H9 (cell line): ENCODE data around the gene GPD1. TPM values are rescaled to one million over a fixed set of nuclear protein-coding genes. Genes with fewer than 3 reads are reported as not detected.

Source experiments
- DNase-seq: peaks from one replicate; pipeline ENCODE4 v3.0.0-alpha.2; 2017
- H2AFZ ChIP-seq: one replicate; pipeline ENCODE4 v1.6.1; 2013; ENCODE audit warnings: mild to moderate bottlenecking, low read length, control low read depth, moderate library complexity
- H2AK5ac ChIP-seq: 2 replicates; pipeline ENCODE4 v1.6.1; 2013; ENCODE audit warnings: low read length, control low read depth, mixed read lengths; ENCODE audit not compliant: insufficient read length
- H2BK120ac ChIP-seq: one replicate; pipeline ENCODE4 v1.6.1; 2013; ENCODE audit warnings: low read depth, mild to moderate bottlenecking, low read length, control low read depth, inconsistent platforms; ENCODE audit not compliant: poor library complexity, severe bottlenecking
- H2BK12ac ChIP-seq: 2 replicates; pipeline ENCODE4 v1.6.1; 2013; ENCODE audit warnings: low read length, control low read depth, mixed read lengths, low read depth; ENCODE audit not compliant: insufficient read length
- H2BK15ac ChIP-seq: 2 replicates; pipeline ENCODE4 v1.6.1; 2013; ENCODE audit warnings: low read depth, low read length, control low read depth
- H2BK20ac ChIP-seq: one replicate; pipeline ENCODE4 v1.6.1; 2013; ENCODE audit warnings: low read depth, mild to moderate bottlenecking, low read length, control low read depth, inconsistent platforms; ENCODE audit not compliant: poor library complexity, severe bottlenecking
- H2BK5ac ChIP-seq: 2 replicates; pipeline ENCODE4 v1.6.1; 2013; ENCODE audit warnings: low read length, control low read depth, mixed read lengths; ENCODE audit not compliant: insufficient read length
- H3K14ac ChIP-seq: 2 replicates; pipeline ENCODE4 v1.6.1; 2013; ENCODE audit warnings: low read length, control low read depth; ENCODE audit not compliant: insufficient read depth
- H3K18ac ChIP-seq: 2 replicates; pipeline ENCODE4 v1.6.1; 2013; ENCODE audit warnings: low read depth, mild to moderate bottlenecking, mixed read lengths, low read length, control low read depth; ENCODE audit not compliant: insufficient read length
- H3K23ac ChIP-seq: 2 replicates; pipeline ENCODE4 v1.6.1; 2013; ENCODE audit warnings: low read length, control low read depth, mixed read lengths, low read depth; ENCODE audit not compliant: insufficient read length
- H3K23me2 ChIP-seq: 2 replicates; pipeline ENCODE4 v1.6.1; 2013; ENCODE audit warnings: low read depth, mild to moderate bottlenecking, mixed read lengths, low read length, control low read depth; ENCODE audit not compliant: insufficient read length, poor library complexity, severe bottlenecking
- H3K27ac ChIP-seq: 2 replicates; pipeline ENCODE4 v1.5.1; 2013; ENCODE audit warnings: low read length, control low read depth, mixed read lengths, low read depth; ENCODE audit not compliant: insufficient read length
- H3K27me3 ChIP-seq: 2 replicates; pipeline ENCODE4 v1.6.1; 2013; ENCODE audit warnings: low read length, control low read depth, inconsistent platforms; ENCODE audit not compliant: insufficient read depth
- H3K4ac ChIP-seq: 2 replicates; pipeline ENCODE4 v1.6.1; 2013; ENCODE audit warnings: low read depth, mild to moderate bottlenecking, control low read depth, inconsistent platforms, low read length, moderate library complexity
- H3K4me1 ChIP-seq: 2 replicates; pipeline ENCODE4 v1.6.1; 2013; ENCODE audit warnings: low read length, control low read depth, inconsistent platforms; ENCODE audit not compliant: insufficient read depth
- H3K4me2 ChIP-seq: 2 replicates; pipeline ENCODE4 v1.6.1; 2013; ENCODE audit warnings: low read length, control low read depth, mixed read lengths; ENCODE audit not compliant: insufficient read length, insufficient read depth
- H3K56ac ChIP-seq: 2 replicates; pipeline ENCODE4 v1.6.1; 2013; ENCODE audit warnings: low read depth, mild to moderate bottlenecking, mixed read lengths, low read length, control low read depth; ENCODE audit not compliant: insufficient read length
- H3K79me1 ChIP-seq: 2 replicates; pipeline ENCODE4 v1.6.1; 2013; ENCODE audit warnings: low read depth, mild to moderate bottlenecking, moderate library complexity, low read length, control low read depth, inconsistent platforms; ENCODE audit not compliant: insufficient read depth, poor library complexity, severe bottlenecking
- H3K79me2 ChIP-seq: 2 replicates; pipeline ENCODE4 v1.6.1; 2013; ENCODE audit warnings: low read length, control low read depth, inconsistent platforms; ENCODE audit not compliant: insufficient read depth
- H3K9ac ChIP-seq: 2 replicates; pipeline ENCODE4 v1.6.1; 2013; ENCODE audit warnings: low read length, control low read depth, mixed read lengths; ENCODE audit not compliant: insufficient read length; ENCODE audit errors: extremely low read depth
- H3K9me3 ChIP-seq: one replicate; pipeline ENCODE4 v1.6.1; 2013; ENCODE audit warnings: low read depth, low read length, inconsistent platforms; ENCODE audit not compliant: control insufficient read depth
- H3T11ph ChIP-seq: one replicate; pipeline ENCODE4 v1.6.1; 2013; ENCODE audit warnings: mild to moderate bottlenecking, low read length, control low read depth, inconsistent platforms
- H4K20me1 ChIP-seq: one replicate; pipeline ENCODE4 v1.6.1; 2013; ENCODE audit not compliant: control insufficient read depth, insufficient read length, insufficient read depth
- H4K5ac ChIP-seq: 2 replicates; pipeline ENCODE4 v1.6.1; 2013; ENCODE audit warnings: low read depth, mild to moderate bottlenecking, mixed read lengths, low read length, control low read depth; ENCODE audit not compliant: insufficient read length
- H4K8ac ChIP-seq: replicated peaks from 2 replicates; pipeline ENCODE4 v1.6.1; 2013; ENCODE audit warnings: low read length, control low read depth, mixed read lengths, low read depth; ENCODE audit not compliant: insufficient read length
- H4K91ac ChIP-seq: 2 replicates; pipeline ENCODE4 v1.6.1; 2013; ENCODE audit warnings: low read depth, mild to moderate bottlenecking, moderate library complexity, mixed read lengths, low read length, control low read depth; ENCODE audit not compliant: insufficient read length
- H3K27ac Mint-ChIP-seq, 3 experiments: 2 replicates in 2 of 3; 3 replicates in 1 of 3; pipeline ENCODE4 v1.8.0; 2020 to 2021; ENCODE audit warnings: mixed read lengths in 3 of 3, mild to moderate bottlenecking in 1 of 3, moderate library complexity in 1 of 3
- H3K27me3 Mint-ChIP-seq: 2 replicates; pipeline ENCODE4 v1.8.0; 2021; ENCODE audit warnings: low read depth, mild to moderate bottlenecking, moderate library complexity, mixed read lengths
- H3K36me3 Mint-ChIP-seq, 3 experiments: 2 replicates in 2 of 3; 3 replicates in 1 of 3; pipeline ENCODE4 v1.8.0; 2020 to 2021; ENCODE audit warnings: low read depth in 3 of 3, mixed read lengths in 3 of 3; ENCODE audit not compliant: insufficient read depth in 1 of 3
- H3K4me1 Mint-ChIP-seq, 2 experiments: 2 replicates each; pipeline ENCODE4 v1.8.0; 2020; ENCODE audit warnings: mixed read lengths in 2 of 2
- H3K4me3 Mint-ChIP-seq, 2 experiments: 2 replicates in 1 of 2; 3 replicates in 1 of 2; pipeline ENCODE4 v1.8.0; 2020 to 2021; ENCODE audit warnings: mild to moderate bottlenecking in 2 of 2, mixed read lengths in 2 of 2, moderate library complexity in 1 of 2
- H3K9me3 Mint-ChIP-seq, 2 experiments: 2 replicates in 1 of 2; 3 replicates in 1 of 2; pipeline ENCODE4 v1.8.0; 2020; ENCODE audit warnings: mild to moderate bottlenecking in 2 of 2, mixed read lengths in 2 of 2, moderate library complexity in 1 of 2
- WGBS: extraction: QIAGEN DNeasy Blood & Tissue Kit; methylation state at CpG from one replicate; pipeline ENCODE4 v1.1.7; 2013; ENCODE audit warnings: missing lambda C conversion rate, low lambda C conversion rate, mixed read lengths; ENCODE audit not compliant: insufficient read length; ENCODE audit errors: extremely low coverage; 5-methylcytosine and 5-hydroxymethylcytosine counted together
- total RNA-seq: library from RNA; stranded (reverse); gene quantifications from 2 replicates; pipeline ENCODE4 v1.2.1, GENCODE V29; 2021
- TF ChIP-seq, protein P1 (sequence below): fragments of 200-600 bp; sonication (generic); conservative IDR thresholded peaks from 3 replicates; pipeline ENCODE4 v1.8.0; 2021; ENCODE audit warnings: antibody characterized with exemption, mild to moderate bottlenecking

The GPD1 gene
- total RNA-seq, 1 experiment from 2014 or later, result 0.70 TPM

GRCh38 chr12:50060120-50060468 lies 43.7 kb upstream of the GPD1 start:
- no peak overlapping the region for H3K23ac ChIP-seq
- no peak overlapping the region for H3K56ac ChIP-seq
- no peak overlapping the region for H3K4me2 ChIP-seq
- DNase-seq, result no peak
- H4K5ac ChIP-seq, result no peak overlapping the region
- H3K4me1 ChIP-seq, result no peaks in the 10 kb centered on the region
- peaks cover 3% of the 10 kb centered on the region for H3K23me2 ChIP-seq
- Mint-ChIP-seq H3K27ac (no peak overlapping the region), H3K9me3 (peaks cover 0 to 2% of the 10 kb centered on the region in 2 experiments; a peak in 1 of 5 replicates), H3K4me3 (no peak overlapping the region), H3K27me3 (peaks cover 86% of the 10 kb centered on the region), H3K4me1 (peaks cover 16 to 22% of the 10 kb centered on the region in 2 experiments), H3K36me3 (no peaks in the 10 kb centered on the region; a peak in 1 of 7 replicates)
- H3K4ac ChIP-seq, result no peak overlapping the region
- no peak overlapping the region for H2BK5ac ChIP-seq
- H4K8ac ChIP-seq, result no peak overlapping the region
- H2AFZ ChIP-seq, result no peak overlapping the region
- no peak overlapping the region for H2BK120ac ChIP-seq
- H3T11ph ChIP-seq, result no peak overlapping the region
- H2AK5ac ChIP-seq, result no peak overlapping the region
- no peak overlapping the region for H3K9ac ChIP-seq
- no peak overlapping the region for H3K18ac ChIP-seq
- no peak overlapping the region for H2BK12ac ChIP-seq
- peaks cover 32% of the 10 kb centered on the region; the same call in 1 of the 2 replicates for H3K27me3 ChIP-seq
- H3K79me1 ChIP-seq, result no peaks in the 10 kb centered on the region
- H2BK15ac ChIP-seq, result no peak overlapping the region
- H3K9me3 ChIP-seq, result no peaks in the 10 kb centered on the region
- no peak overlapping the region for H3K14ac ChIP-seq
- no peak overlapping the region for H3K27ac ChIP-seq
- H4K91ac ChIP-seq, result no peak overlapping the region
- no peak overlapping the region for H2BK20ac ChIP-seq
- WGBS, result no CpG with 5 or more reads among the region's 4 CpGs
- H3K79me2 ChIP-seq, result no peaks in the 10 kb centered on the region
- H4K20me1 ChIP-seq, result no peaks in the 10 kb centered on the region
- TF ChIP-seq, protein P1, sequence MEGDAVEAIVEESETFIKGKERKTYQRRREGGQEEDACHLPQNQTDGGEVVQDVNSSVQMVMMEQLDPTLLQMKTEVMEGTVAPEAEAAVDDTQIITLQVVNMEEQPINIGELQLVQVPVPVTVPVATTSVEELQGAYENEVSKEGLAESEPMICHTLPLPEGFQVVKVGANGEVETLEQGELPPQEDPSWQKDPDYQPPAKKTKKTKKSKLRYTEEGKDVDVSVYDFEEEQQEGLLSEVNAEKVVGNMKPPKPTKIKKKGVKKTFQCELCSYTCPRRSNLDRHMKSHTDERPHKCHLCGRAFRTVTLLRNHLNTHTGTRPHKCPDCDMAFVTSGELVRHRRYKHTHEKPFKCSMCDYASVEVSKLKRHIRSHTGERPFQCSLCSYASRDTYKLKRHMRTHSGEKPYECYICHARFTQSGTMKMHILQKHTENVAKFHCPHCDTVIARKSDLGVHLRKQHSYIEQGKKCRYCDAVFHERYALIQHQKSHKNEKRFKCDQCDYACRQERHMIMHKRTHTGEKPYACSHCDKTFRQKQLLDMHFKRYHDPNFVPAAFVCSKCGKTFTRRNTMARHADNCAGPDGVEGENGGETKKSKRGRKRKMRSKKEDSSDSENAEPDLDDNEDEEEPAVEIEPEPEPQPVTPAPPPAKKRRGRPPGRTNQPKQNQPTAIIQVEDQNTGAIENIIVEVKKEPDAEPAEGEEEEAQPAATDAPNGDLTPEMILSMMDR, result no peak
